Smooth muscle cell (in vitro differentiated cells): ENCODE measurements around the gene RNF152. TPM values are rescaled to one million over a fixed set of nuclear protein-coding genes. Genes with fewer than 3 reads are reported as not detected.
A peak's percentile ranks its signal among the peaks of the same experiment; 100 is the strongest.
"Not testable (repeated sequence)": the region's sequence is repeated elsewhere in the genome, so short reads cannot be mapped to it uniquely, and the experiment has no call there.

Experiments
- DNase-seq: peaks from one replicate; lab custom pipeline; 2025; ENCODE audit not compliant: unreplicated experiment; lab: John Stamatoyannopoulos, UW
- H2AFZ ChIP-seq: fragments of 200-600 bp; sonication (generic); 2 replicates; pipeline ENCODE4 v1.6.0; 2016; ENCODE audit warnings: antibody characterized with exemption, low read depth, mild to moderate bottlenecking
- H3F3A ChIP-seq: fragments of 200-600 bp; sonication (generic); 2 replicates; pipeline ENCODE4 v1.6.0; 2017; ENCODE audit warnings: antibody characterized with exemption, low read depth
- H3K27ac ChIP-seq: fragments of 200-600 bp; sonication (generic); 2 replicates; pipeline ENCODE4 v1.5.1; 2016; ENCODE audit warnings: low read depth, mild to moderate bottlenecking
- H3K27me3 ChIP-seq: fragments of 200-600 bp; sonication (generic); 2 replicates; pipeline ENCODE4 v1.6.1; 2016; ENCODE audit warnings: low read depth, mild to moderate bottlenecking
- H3K36me3 ChIP-seq: fragments of 200-600 bp; sonication (generic); 2 replicates; pipeline ENCODE4 v1.5.1; 2016; ENCODE audit warnings: low read depth
- H3K4me1 ChIP-seq: fragments of 200-600 bp; sonication (generic); 2 replicates; pipeline ENCODE4 v1.5.1; 2016; ENCODE audit warnings: low read depth
- H3K4me2 ChIP-seq: fragments of 200-600 bp; sonication (generic); 2 replicates; pipeline ENCODE4 v1.6.0; 2016; ENCODE audit warnings: mild to moderate bottlenecking
- H3K4me3 ChIP-seq: fragments of 200-600 bp; sonication (generic); 2 replicates; pipeline ENCODE4 v1.5.1; 2016; ENCODE audit warnings: mild to moderate bottlenecking
- H3K79me2 ChIP-seq: fragments of 200-600 bp; sonication (generic); 2 replicates; pipeline ENCODE4 v1.6.0; 2016; ENCODE audit warnings: low read depth, mild to moderate bottlenecking
- H3K9ac ChIP-seq: fragments of 200-600 bp; sonication (generic); 2 replicates; pipeline ENCODE4 v1.6.0; 2016; ENCODE audit warnings: low read depth
- H3K9me3 ChIP-seq: fragments of 200-600 bp; sonication (generic); replicated peaks from 2 replicates; pipeline ENCODE4 v1.5.1; 2016; ENCODE audit warnings: low read depth
- H4K20me1 ChIP-seq: fragments of 200-600 bp; sonication (generic); 2 replicates; pipeline ENCODE4 v1.6.0; 2016; ENCODE audit warnings: low read depth
- CTCF ChIP-seq: fragments of 200-600 bp; sonication (generic); IDR thresholded peaks from 2 replicates; pipeline ENCODE4 v1.5.1; 2017; ENCODE audit warnings: borderline replicate concordance, mild to moderate bottlenecking, antibody characterized with exemption; ENCODE audit not compliant: insufficient read depth, poor library complexity, severe bottlenecking
- WGBS: methylation state at CpG from one replicate; pipeline ENCODE4 v1.1.7; 2016; ENCODE audit warnings: low lambda C conversion rate; 5-methylcytosine and 5-hydroxymethylcytosine counted together
- polyA plus RNA-seq: library from polyadenylated mRNA; unstranded; fragments of >200 nt; fragmentation: Nextera tagmentation; extraction: Ambion mirVana; gene quantifications from 2 replicates; pipeline ENCODE4 v1.2.1, GENCODE V29; 2016
- total RNA-seq: library from RNA; depleted of rRNA; stranded (reverse); fragments of >200 nt; gene quantifications from 2 replicates; pipeline ENCODE4 v1.2.3, GENCODE V29; 2014

Gene RNF152
- total and polyA plus RNA-seq, 2 experiments from 2014 or later = 10.6 to 56.6 TPM

DNA sequence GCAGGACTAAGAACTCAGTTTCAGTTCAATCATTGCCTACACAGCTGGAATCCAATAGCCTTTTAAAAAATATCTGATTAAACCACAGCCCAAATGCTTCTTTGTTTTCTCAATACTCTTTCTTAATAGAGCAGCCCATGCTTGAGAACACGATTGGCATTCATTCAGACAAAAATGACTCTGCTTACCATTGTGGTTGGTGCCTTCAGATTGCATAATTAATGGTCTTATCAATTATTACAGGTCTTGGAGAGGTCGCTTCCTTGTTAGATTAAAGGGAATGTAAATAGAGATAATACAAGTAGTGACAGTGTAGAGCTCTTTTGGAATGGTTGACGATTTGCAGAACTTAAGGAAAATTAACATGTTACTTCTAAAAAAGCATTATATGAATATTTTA, 107.2 kb downstream of the RNF152 start:
- TF ChIP-seq CTCF = no peak
- no peaks in the 10 kb centered on the region for H3K4me1 ChIP-seq
- no peaks in the 10 kb centered on the region for H4K20me1 ChIP-seq
- no peaks in the 10 kb centered on the region for H3F3A ChIP-seq
- H2AFZ ChIP-seq = no peak overlapping the region
- DNase-seq = no peak
- H3K27ac ChIP-seq = no peak overlapping the region
- no peak overlapping the region for H3K4me2 ChIP-seq
- H3K79me2 ChIP-seq = no peaks in the 10 kb centered on the region
- H3K9me3 ChIP-seq = no peaks in the 10 kb centered on the region
- H3K4me3 ChIP-seq = no peak overlapping the region
- 62% methylated on average over 3 of the region's 3 CpGs for WGBS
- H3K27me3 ChIP-seq = no peaks in the 10 kb centered on the region
- H3K9ac ChIP-seq = no peak overlapping the region
- H3K36me3 ChIP-seq = peaks cover 5% of the 10 kb centered on the region

DNA sequence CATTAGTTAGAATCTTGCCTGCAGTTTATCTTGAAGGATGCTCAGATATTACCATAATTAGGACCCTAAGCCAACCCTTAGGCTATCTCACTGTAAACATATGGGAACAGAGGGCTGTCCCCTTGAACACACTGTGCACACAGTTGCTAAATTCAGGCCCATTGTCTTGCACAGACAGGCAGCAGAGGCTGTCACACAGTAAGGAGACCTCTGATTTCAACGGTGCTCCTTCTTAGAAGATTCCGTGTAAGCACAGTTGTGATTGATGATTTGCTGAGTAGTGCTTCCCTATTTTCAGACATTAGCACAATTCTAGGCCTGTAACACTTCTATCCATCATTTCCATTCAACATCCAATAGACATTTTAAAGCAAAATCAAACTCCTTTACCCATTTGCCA, 108.0 kb downstream of the RNF152 start:
- TF ChIP-seq CTCF = no peak
- peak overlapping the region; percentile 41 for H2AFZ ChIP-seq
- H3K4me3 ChIP-seq = no peak overlapping the region
- H3K9me3 ChIP-seq = no peaks in the 10 kb centered on the region
- H3K4me2 ChIP-seq = no peak overlapping the region
- H3K36me3 ChIP-seq = peaks cover 5% of the 10 kb centered on the region
- H3K27ac ChIP-seq = no peak overlapping the region
- H3K27me3 ChIP-seq = no peaks in the 10 kb centered on the region
- 27% methylated on average over 2 of the region's 2 CpGs for WGBS
- DNase-seq = no peak
- H3K9ac ChIP-seq = no peak overlapping the region
- H3K79me2 ChIP-seq = no peaks in the 10 kb centered on the region
- H3K4me1 ChIP-seq = no peaks in the 10 kb centered on the region
- H3F3A ChIP-seq = no peaks in the 10 kb centered on the region
- H4K20me1 ChIP-seq = no peaks in the 10 kb centered on the region

GRCh38 chr18:61782545-61782944, 110.3 kb downstream of the RNF152 start:
- Histone ChIP-seq H3K36me3 (no peaks in the 10 kb centered on the region), H3K4me1 (no peaks in the 10 kb centered on the region), H3K27ac (no peak overlapping the region), H3K9me3 (no peaks in the 10 kb centered on the region), H4K20me1 (no peaks in the 10 kb centered on the region), H3K4me2 (no peak overlapping the region), H3K4me3 (no peak overlapping the region), H2AFZ (no peak overlapping the region), H3K27me3 (no peaks in the 10 kb centered on the region), H3K79me2 (no peaks in the 10 kb centered on the region), H3K9ac (no peak overlapping the region), H3F3A (no peaks in the 10 kb centered on the region)
- no peak for TF ChIP-seq CTCF
- DNase-seq = no peak
- WGBS = 34% methylated on average over 3 of the region's 3 CpGs

DNA sequence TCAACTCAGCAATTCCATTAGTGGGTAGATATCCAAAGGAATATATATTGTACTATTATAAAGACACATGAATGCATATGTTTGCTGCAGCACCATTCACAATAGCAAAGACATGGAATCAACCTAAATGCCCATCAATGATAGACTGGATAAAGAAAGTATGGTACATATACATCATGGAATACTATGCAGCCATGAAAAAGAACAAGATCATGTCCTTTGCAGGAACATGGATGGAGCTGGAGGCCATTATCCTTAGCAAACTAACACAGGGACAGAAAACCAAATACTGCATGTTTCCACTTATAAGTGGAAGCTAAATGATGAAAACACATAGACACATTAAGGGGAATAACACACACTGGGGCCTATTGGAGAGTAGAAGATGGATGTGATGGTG, 116.6 kb downstream of the RNF152 start:
- not testable (repeated sequence) for H3K79me2 ChIP-seq, DNase-seq, H4K20me1 ChIP-seq, H3K4me1 ChIP-seq, H3K27me3 ChIP-seq, H3F3A ChIP-seq, H3K4me3 ChIP-seq, H3K36me3 ChIP-seq, H2AFZ ChIP-seq, H3K9me3 ChIP-seq, H3K4me2 ChIP-seq, H3K9ac ChIP-seq, H3K27ac ChIP-seq
